Progenitor cell of endocrine pancreas (in vitro differentiated cells): ENCODE data around the gene DERL3. TPM values are rescaled to one million over a fixed set of nuclear protein-coding genes. Genes with fewer than 3 reads are reported as not detected.

Source experiments
- DNase-seq: peaks from one replicate; pipeline ENCODE4 v3.0.0; 2021; ENCODE audit warnings: low spot score; ENCODE audit not compliant: unreplicated experiment
- H3K27ac Mint-ChIP-seq: 2 replicates; pipeline ENCODE4 v1.8.0; 2021; ENCODE audit warnings: mild to moderate bottlenecking, moderate library complexity, mixed read lengths
- H3K27me3 Mint-ChIP-seq: 2 replicates; pipeline ENCODE4 v1.8.0; 2021; ENCODE audit warnings: mixed read lengths
- H3K36me3 Mint-ChIP-seq: 2 replicates; pipeline ENCODE4 v1.8.0; 2022; ENCODE audit warnings: mixed read lengths; ENCODE audit not compliant: insufficient read depth
- H3K4me1 Mint-ChIP-seq: 2 replicates; pipeline ENCODE4 v1.8.0; 2021; ENCODE audit warnings: low read depth, mixed read lengths
- H3K4me3 Mint-ChIP-seq: 2 replicates; pipeline ENCODE4 v1.8.0; 2021; ENCODE audit warnings: low read depth, mild to moderate bottlenecking, moderate library complexity, mixed read lengths
- H3K9me3 Mint-ChIP-seq: 2 replicates; pipeline ENCODE4 v1.8.0; 2021; ENCODE audit warnings: low read depth, mixed read lengths
- CTCF ChIP-seq: fragments of 200-600 bp; sonication (generic); IDR thresholded peaks from one replicate; pipeline ENCODE4 v1.5.0; 2021; ENCODE audit warnings: antibody characterized with exemption, mild to moderate bottlenecking; ENCODE audit not compliant: unreplicated experiment
- total RNA-seq: library from RNA; stranded (reverse); gene quantifications from 2 replicates; pipeline ENCODE4 v1.2.1, GENCODE V29; 2021

Gene DERL3
- total RNA-seq, 1 donor from 2014 or later, result 1.5 TPM

GRCh38 chr22:23816156-23816976 is 22.4 kb downstream of the DERL3 start:
- H3K27ac Mint-ChIP-seq, result no peak overlapping the region
- no peaks in the 10 kb centered on the region for H3K9me3 Mint-ChIP-seq
- H3K4me3 Mint-ChIP-seq, result no peak overlapping the region
- TF ChIP-seq CTCF, result no peak
- H3K36me3 Mint-ChIP-seq, result peaks cover 41% of the 10 kb centered on the region
- no peaks in the 10 kb centered on the region for H3K27me3 Mint-ChIP-seq
- no peaks in the 10 kb centered on the region for H3K4me1 Mint-ChIP-seq
- no peak for DNase-seq

GRCh38 chr22:23815541-23816155 is 23.2 kb downstream of the DERL3 start:
- no peaks in the 10 kb centered on the region for H3K27me3 Mint-ChIP-seq
- TF ChIP-seq CTCF, result no peak
- H3K4me1 Mint-ChIP-seq, result no peaks in the 10 kb centered on the region
- H3K36me3 Mint-ChIP-seq, result peaks cover 46% of the 10 kb centered on the region
- peak overlapping the region; percentile 45 for H3K27ac Mint-ChIP-seq
- no peak overlapping the region for H3K4me3 Mint-ChIP-seq
- no peak for DNase-seq
- H3K9me3 Mint-ChIP-seq, result no peaks in the 10 kb centered on the region

- Mint-ChIP-seq H3K4me1 (no peaks in the 10 kb centered on the region), H3K27me3 (no peaks in the 10 kb centered on the region), H3K9me3 (no peaks in the 10 kb centered on the region), H3K27ac (no peak overlapping the region), H3K4me3 (no peak overlapping the region), H3K36me3 (peaks cover 37% of the 10 kb centered on the region)
- no peak for TF ChIP-seq CTCF
- DNase-seq, result no peak
These were observed 26.4 kb downstream of the DERL3 start for GRCh38 chr22:23812378-23812777.

- no peaks in the 10 kb centered on the region for H3K27me3 Mint-ChIP-seq
- peaks cover 6% of the 10 kb centered on the region for H3K4me1 Mint-ChIP-seq
- no peak for DNase-seq
- no peak for TF ChIP-seq CTCF
- H3K27ac Mint-ChIP-seq, result peak overlapping the region; percentile 49
- no peaks in the 10 kb centered on the region for H3K9me3 Mint-ChIP-seq
- no peak overlapping the region for H3K4me3 Mint-ChIP-seq
- H3K36me3 Mint-ChIP-seq, result peaks cover 37% of the 10 kb centered on the region
These were observed 32.0 kb downstream of the DERL3 start for GRCh38 chr22:23806837-23807236.

GRCh38 chr22:23804781-23805291 is 34.0 kb downstream of the DERL3 start:
- no peak for TF ChIP-seq CTCF
- Mint-ChIP-seq H3K27me3 (no peaks in the 10 kb centered on the region), H3K36me3 (peaks cover 44% of the 10 kb centered on the region), H3K27ac (peak overlapping the region; percentile 49), H3K4me1 (peaks cover 6% of the 10 kb centered on the region), H3K4me3 (no peak overlapping the region), H3K9me3 (no peaks in the 10 kb centered on the region)
- DNase-seq, result no peak
